D721Med (cell line): ENCODE data around the gene CD8B.

Experiments used
- DNase-seq: peaks from one replicate; pipeline ENCODE4 v3.0.0; 2011; ENCODE audit warnings: low spot score; ENCODE audit not compliant: insufficient read length
- FAIRE-seq: peaks from 2 replicates; lab custom pipeline; 2011; peaks lifted over from hg19 to GRCh38; lab: Jason Lieb, UNC
- TF ChIP-seq, protein P1 (sequence below): IDR thresholded peaks from 2 replicates; pipeline ENCODE4 v1.5.1; 2012; ENCODE audit warnings: mild to moderate bottlenecking, control low read depth; ENCODE audit not compliant: insufficient read depth; ENCODE audit errors: missing control alignments

Gene CD8B

DNA sequence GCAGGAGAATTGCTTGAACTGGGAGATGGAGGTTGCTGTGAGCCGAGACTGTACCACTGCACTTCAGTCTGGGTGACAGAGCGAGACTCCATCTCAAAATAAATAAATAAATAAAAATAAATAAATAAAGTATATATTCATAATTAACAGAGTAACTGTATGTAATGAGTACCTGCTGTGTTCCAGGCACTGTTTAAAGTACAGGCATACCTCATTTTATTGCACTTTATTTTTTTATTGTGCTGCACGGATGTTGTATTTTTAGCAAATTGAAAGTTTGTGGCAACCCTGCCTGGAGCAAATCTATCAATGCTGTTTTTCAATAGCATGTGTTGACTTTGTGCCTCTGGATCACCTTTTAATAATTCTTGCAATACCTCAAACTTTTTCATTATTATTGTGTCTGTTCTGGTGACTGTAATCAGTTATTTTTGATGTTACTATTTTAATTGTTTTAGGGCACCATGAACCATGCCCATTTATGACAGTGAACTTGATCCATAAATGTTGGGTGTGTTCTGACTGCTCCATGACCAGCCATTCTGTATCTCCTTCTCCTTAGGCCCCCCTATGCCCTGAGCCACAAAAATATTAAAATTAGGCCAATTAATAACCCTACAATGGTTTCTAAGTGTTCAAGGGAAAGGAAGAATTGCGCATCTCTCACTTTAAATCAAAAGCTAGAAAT is 43.4 kb downstream of the CD8B start:
- DNase-seq (no peak), FAIRE-seq (no peak)
- TF ChIP-seq, protein P1, sequence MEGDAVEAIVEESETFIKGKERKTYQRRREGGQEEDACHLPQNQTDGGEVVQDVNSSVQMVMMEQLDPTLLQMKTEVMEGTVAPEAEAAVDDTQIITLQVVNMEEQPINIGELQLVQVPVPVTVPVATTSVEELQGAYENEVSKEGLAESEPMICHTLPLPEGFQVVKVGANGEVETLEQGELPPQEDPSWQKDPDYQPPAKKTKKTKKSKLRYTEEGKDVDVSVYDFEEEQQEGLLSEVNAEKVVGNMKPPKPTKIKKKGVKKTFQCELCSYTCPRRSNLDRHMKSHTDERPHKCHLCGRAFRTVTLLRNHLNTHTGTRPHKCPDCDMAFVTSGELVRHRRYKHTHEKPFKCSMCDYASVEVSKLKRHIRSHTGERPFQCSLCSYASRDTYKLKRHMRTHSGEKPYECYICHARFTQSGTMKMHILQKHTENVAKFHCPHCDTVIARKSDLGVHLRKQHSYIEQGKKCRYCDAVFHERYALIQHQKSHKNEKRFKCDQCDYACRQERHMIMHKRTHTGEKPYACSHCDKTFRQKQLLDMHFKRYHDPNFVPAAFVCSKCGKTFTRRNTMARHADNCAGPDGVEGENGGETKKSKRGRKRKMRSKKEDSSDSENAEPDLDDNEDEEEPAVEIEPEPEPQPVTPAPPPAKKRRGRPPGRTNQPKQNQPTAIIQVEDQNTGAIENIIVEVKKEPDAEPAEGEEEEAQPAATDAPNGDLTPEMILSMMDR: no peak

DNA sequence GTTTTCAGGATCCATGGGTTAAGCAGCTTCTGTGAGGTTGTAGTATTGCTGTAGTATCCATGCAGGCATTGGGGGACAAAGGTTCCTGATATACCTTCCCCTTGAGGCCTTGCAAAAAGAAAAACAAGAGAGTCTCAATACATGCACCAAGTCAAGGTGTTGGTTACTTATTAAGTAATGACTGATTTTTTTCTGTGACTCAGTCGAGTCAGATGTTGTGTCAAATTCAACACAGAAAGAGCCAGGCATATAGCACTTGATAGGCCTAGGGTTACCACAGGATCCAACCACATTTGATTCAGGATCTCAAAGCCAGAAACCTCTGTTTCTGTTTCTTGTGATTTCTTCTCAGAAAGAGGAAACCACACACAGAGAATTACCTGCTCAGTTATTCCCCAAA is 46.1 kb downstream of the CD8B start:
- FAIRE-seq: no peak
- TF ChIP-seq, protein P1: no peak
- no peak for DNase-seq

DNA sequence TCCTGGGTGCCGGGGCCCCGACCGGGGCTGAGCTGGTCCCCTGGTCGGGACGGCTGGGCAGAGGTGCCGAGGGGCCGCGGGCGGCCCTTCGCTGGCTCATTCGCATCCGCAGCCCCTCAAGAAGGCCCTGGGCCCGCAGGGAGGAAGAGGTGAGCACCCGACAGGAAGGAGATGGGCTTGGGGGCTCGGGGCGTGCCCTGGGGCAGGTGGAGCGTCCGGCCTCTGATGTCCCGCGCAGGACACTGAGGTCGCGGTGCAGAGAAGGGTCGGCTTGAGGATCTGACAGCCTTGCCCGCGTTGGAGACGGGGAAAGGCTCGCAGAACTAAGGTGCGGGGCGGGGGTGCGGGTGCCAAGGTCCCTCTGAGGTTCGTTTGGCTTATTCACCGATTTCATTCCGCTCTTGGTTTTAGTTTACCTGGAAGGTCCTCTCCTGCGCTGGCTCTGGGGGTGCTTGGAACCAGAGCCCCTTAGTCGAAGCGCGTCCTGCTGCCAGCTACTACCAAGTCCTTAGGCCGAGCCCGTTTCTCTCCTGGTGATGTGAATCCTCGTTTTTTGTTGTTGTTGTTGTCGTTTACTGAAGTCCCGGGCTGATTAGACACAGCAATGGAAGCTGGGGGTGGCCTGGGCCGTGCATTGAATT is 52.1 kb downstream of the CD8B start:
- DNase-seq: no peak
- no peak for FAIRE-seq
- TF ChIP-seq, protein P1: no peak

DNA sequence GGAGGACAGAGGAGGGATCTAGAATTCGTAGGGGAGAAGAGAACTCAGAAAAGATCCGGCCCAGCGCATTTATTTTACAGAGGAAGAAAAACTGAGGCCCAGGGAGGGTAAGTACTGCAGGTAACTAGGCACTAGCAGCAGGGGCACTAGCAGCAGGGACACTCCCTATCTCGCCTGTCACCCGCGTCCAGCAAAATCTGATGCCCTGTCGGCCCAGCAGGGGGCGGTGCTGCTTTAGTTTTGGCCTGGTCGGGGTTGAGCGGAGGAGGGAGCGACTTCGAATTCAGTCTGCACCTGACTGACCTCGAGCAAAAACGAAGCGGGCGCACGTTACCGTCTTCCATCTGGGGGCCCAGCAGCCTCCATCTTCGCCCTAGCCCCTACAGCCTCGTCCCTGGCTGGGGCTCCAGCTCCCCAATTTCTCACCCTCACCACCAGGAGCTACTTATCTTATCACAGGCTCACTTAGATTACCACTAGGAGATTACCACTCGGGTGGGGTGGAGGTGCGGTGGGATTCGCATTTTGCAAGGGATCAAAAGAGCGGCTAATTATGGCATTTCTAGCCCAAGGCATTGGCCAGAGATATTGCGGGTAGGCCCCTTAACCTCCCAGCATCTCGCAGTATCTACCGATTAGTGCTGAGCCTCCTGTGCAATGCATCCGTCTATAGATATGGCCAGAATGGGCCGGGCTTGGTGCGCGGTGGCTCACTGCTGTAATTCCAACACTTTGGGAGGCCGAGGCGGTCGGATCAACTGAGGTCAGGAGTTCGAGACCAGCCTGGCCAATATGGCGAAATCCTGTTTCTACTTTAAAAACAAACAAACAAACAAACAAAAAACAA is 53.1 kb downstream of the CD8B start:
- DNase-seq (peak; percentile 81), FAIRE-seq (no peak)
- TF ChIP-seq, protein P1: peak; percentile 96

DNA sequence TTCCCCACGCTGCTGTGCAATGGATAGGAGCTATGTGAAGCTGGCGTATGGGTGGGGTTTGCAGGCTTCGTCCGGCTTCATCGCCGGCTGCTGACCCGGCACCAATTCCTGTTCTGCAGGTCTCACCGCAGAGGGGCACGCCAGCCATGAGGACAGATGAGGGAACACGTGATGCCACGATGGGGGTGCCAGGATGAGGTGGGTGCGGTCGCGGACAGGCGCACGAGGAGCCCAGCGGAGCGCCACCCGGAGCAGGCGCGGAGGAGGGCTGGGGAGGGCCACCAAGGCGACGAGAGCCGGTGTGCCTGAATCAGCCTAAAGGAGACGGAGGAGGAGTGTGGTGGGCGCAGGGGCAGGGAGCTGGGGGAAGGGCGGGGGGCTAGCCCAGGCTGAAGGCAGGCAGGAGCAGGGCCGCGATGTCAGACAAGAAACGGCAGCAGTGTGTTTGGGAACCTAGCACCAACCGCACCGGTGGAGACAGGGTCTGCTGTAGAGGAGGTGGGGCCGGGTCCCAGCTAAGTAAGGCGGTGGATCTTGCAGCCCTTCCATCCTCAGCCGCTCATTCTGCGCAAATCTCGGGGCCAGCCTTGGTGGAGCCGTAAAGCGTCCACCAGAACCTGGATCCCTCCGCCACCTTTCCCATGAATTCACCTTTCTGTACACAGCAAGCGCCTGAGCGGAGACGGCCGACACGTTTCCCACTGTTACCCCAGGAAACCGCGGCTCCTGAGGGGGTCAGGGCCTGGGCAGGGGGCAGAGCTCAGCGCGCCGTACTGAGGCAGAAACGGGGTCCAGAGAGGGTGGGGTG is 54.0 kb downstream of the CD8B start:
- FAIRE-seq (no peak), DNase-seq (peak; percentile 63)
- TF ChIP-seq, protein P1: no peak

DNA sequence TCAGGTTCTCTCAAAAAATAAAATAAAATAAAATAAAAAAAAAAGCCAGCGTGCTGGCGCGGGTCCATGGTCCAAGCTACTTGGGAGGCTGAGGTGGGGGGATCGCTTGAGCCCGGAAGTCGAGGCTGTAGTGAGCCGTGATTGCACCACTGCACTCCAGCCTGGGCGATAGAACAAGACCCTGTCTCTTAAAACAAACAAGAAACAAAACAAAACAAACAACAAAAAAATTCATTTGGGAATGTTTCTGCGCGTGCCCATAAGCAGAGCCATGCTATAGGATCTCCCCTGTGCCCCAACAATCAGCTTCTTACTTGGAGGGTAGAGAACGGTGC is 54.6 kb downstream of the CD8B start:
- TF ChIP-seq, protein P1: no peak

More for the DNA sequence above, 54.6 kb downstream of the CD8B start:
- no peak for DNase-seq
- no peak for FAIRE-seq
